Stomach (tissue), 9 donors: ENCODE measurements around the gene RASAL2. TPM values are rescaled to one million over a fixed set of nuclear protein-coding genes. Genes with fewer than 3 reads are reported as not detected.
"Not testable (repeated sequence)": the region's sequence is repeated elsewhere in the genome, so short reads cannot be mapped to it uniquely, and the experiment has no call there.

Experiments
- DNase-seq, 2 donors: peaks; one replicate each; pipeline versions ENCODE4 v3.0.0 to v3.0.0-alpha.2; 2013 to 2019
- H3K27ac ChIP-seq, 5 donors: fragments of 200-600 bp in 4 of 5; sonication (generic) in 4 of 5; one replicate each; pipeline ENCODE4 v1.5.1; 2013 to 2019; ENCODE audit warnings: mild to moderate bottlenecking in 1 of 5, moderate library complexity in 1 of 5
- H3K27me3 ChIP-seq, 3 donors: fragments of 200-600 bp; sonication (generic); one replicate each; pipeline ENCODE4 v1.5.1; 2017 to 2019; ENCODE audit warnings: mixed run types in 1 of 3
- H3K36me3 ChIP-seq, 4 donors: fragments of 200-600 bp; sonication (generic); 1 replicate in 3 of 4; 2 replicates in 1 of 4; pipeline ENCODE4 v1.5.1; 2016 to 2019
- H3K4me1 ChIP-seq, 4 donors: fragments of 200-600 bp; sonication (generic); one replicate each; pipeline ENCODE4 v1.5.1; 2016 to 2019
- H3K4me3 ChIP-seq, 4 donors: fragments of 200-600 bp; sonication (generic) in 3 of 4; one replicate each; pipeline ENCODE4 v1.5.1; 2016 to 2019; ENCODE audit warnings: mild to moderate bottlenecking in 1 of 4
- H3K9me3 ChIP-seq, 4 donors: fragments of 200-600 bp; sonication (generic); one replicate each; pipeline ENCODE4 v1.5.1; 2016 to 2019
- CTCF ChIP-seq, 7 experiments: fragments of 450-650 bp in 4 of 7; fragments of 200-600 bp in 3 of 7; sonication (generic) in 3 of 7; IDR thresholded peaks; one replicate each; pipeline ENCODE4 v1.5.1; 2016 to 2019; ENCODE audit warnings: antibody characterized with exemption in 7 of 7, control low read depth in 2 of 7, mild to moderate bottlenecking in 1 of 7
- EP300 ChIP-seq: sonication (generic); formaldehyde crosslinking; IDR thresholded peaks from one replicate; pipeline ENCODE4 v1.6.1; 2017; ENCODE audit warnings: antibody characterized with exemption
- POLR2A ChIP-seq, 4 donors: fragments of 450-650 bp; IDR thresholded peaks; one replicate each; pipeline ENCODE4 v1.6.1; 2016; ENCODE audit warnings: antibody characterized with exemption in 4 of 4, control low read depth in 2 of 4, mild to moderate bottlenecking in 1 of 4, moderate library complexity in 1 of 4
- POLR2AphosphoS5 ChIP-seq, 3 donors: sonication (generic); formaldehyde crosslinking; IDR thresholded peaks; one replicate each; pipeline ENCODE4 v1.6.1; 2016; ENCODE audit warnings: antibody characterized with exemption in 3 of 3
- WGBS, 5 donors: extraction: QIAGEN DNeasy Blood & Tissue Kit in 3 of 5; methylation state at CpG; one replicate each; pipeline versions ENCODE4 v1.1.5 to v1.1.7; 2013 to 2018; 5-methylcytosine and 5-hydroxymethylcytosine counted together
- intact Hi-C: fragments of 100-400 bp; cut with DNase I; formaldehyde crosslinking; loops from one replicate; pipeline ENCODE4 v1.15.1; 2023; ENCODE audit warnings: low total_unique reads
- polyA plus RNA-seq, 3 donors: library from polyadenylated mRNA; stranded (reverse); fragments of 200-250 nt; gene quantifications; one replicate each; pipeline ENCODE4 v1.2.3, GENCODE V29; 2013
- total RNA-seq, 5 donors: library from RNA; depleted of rRNA; stranded (reverse); fragments of >200 nt; gene quantifications; one replicate each; pipeline versions ENCODE4 v1.1.0 to v1.2.3, GENCODE V29; 2014 to 2016
- donor health status: healthy with polysubstance abuse.
- donor health status: Bipolar disorder and iron deficiency.
- donor health status: healthy.

RASAL2 gene
- total and polyA plus RNA-seq, 8 donors = 1.2 to 47.5 (median 14.3) TPM

GRCh38 chr1:178388418-178389145 lies 294.7 kb downstream of the RASAL2 start:
- peaks cover 0 to 7% (median 0%) of the 10 kb centered on the region in 4 donors for H3K4me1 ChIP-seq
- no peaks in the 10 kb centered on the region for H3K27me3 ChIP-seq
- 54 to 69% (median 58%) methylated on average over 6 of the region's 6 CpGs for WGBS, 5 donors
- no peaks in the 10 kb centered on the region for H3K36me3 ChIP-seq
- H3K27ac ChIP-seq = no peak overlapping the region
- TF ChIP-seq CTCF (IDR thresholded peaks at IDR 0.05) (no peak), POLR2A (IDR thresholded peaks at IDR 0.05) (no peak), EP300 (no peak), POLR2AphosphoS5 (IDR thresholded peaks at IDR 0.05) (no peak)
- intact Hi-C loops = no loop called here
- H3K9me3 ChIP-seq = no peaks in the 10 kb centered on the region
- no peak overlapping the region for H3K4me3 ChIP-seq
- DNase-seq = peak in 1 of 2 donors; percentile 20

GRCh38 chr1:178389441-178389840 lies 295.5 kb downstream of the RASAL2 start:
- Histone ChIP-seq H3K4me3 (no peak overlapping the region), H3K27me3 (no peaks in the 10 kb centered on the region), H3K27ac (no peak overlapping the region), H3K4me1 (peaks cover 0 to 7% (median 0%) of the 10 kb centered on the region in 4 donors), H3K9me3 (no peaks in the 10 kb centered on the region), H3K36me3 (no peaks in the 10 kb centered on the region)
- intact Hi-C loops = no loop called here
- TF ChIP-seq CTCF (IDR thresholded peaks at IDR 0.05) = no peak
- TF ChIP-seq POLR2AphosphoS5 (IDR thresholded peaks at IDR 0.05) = no peak
- TF ChIP-seq POLR2A (IDR thresholded peaks at IDR 0.05) = no peak
- no peak for TF ChIP-seq EP300
- DNase-seq = no peak

GRCh38 chr1:178390280-178390679 lies 296.4 kb downstream of the RASAL2 start:
- intact Hi-C loops, H3K9me3 ChIP-seq, DNase-seq, H3K4me3 ChIP-seq, H3K27ac ChIP-seq, H3K27me3 ChIP-seq, H3K36me3 ChIP-seq, H3K4me1 ChIP-seq: not testable (repeated sequence)
- 87 to 96% (median 94%) methylated on average over 8 of the region's 8 CpGs for WGBS, 5 donors

GRCh38 chr1:178393370-178393769 lies 299.5 kb downstream of the RASAL2 start:
- peaks cover 0 to 7% (median 0%) of the 10 kb centered on the region in 4 donors for H3K4me1 ChIP-seq
- no peak for DNase-seq
- WGBS, 5 donors = 90 to 92% (median 90%) methylated on average over 10 of the region's 10 CpGs
- H3K27me3 ChIP-seq = no peaks in the 10 kb centered on the region
- TF ChIP-seq POLR2A (IDR thresholded peaks at IDR 0.05) = no peak
- TF ChIP-seq CTCF (IDR thresholded peaks at IDR 0.05) = no peak
- no peak for TF ChIP-seq POLR2AphosphoS5 (IDR thresholded peaks at IDR 0.05)
- no peak for TF ChIP-seq EP300
- H3K4me3 ChIP-seq = no peak overlapping the region
- H3K9me3 ChIP-seq = no peaks in the 10 kb centered on the region
- no peaks in the 10 kb centered on the region for H3K36me3 ChIP-seq
- H3K27ac ChIP-seq = no peak overlapping the region
- intact Hi-C loops = no loop called here

GRCh38 chr1:178396789-178397188 lies 302.9 kb downstream of the RASAL2 start:
- TF ChIP-seq CTCF (IDR thresholded peaks at IDR 0.05) (no peak), POLR2A (IDR thresholded peaks at IDR 0.05) (no peak), EP300 (no peak), POLR2AphosphoS5 (IDR thresholded peaks at IDR 0.05) (no peak)
- H3K27me3 ChIP-seq = no peaks in the 10 kb centered on the region
- intact Hi-C loops = no loop called here
- H3K36me3 ChIP-seq = no peaks in the 10 kb centered on the region
- no peak overlapping the region for H3K27ac ChIP-seq
- H3K9me3 ChIP-seq = no peaks in the 10 kb centered on the region
- DNase-seq = no peak
- no peak overlapping the region for H3K4me3 ChIP-seq
- no peaks in the 10 kb centered on the region for H3K4me1 ChIP-seq
